Ovary (tissue), 3 donors: ENCODE results near the gene MCF2L.

ENCODE experiments used
- POLR2A ChIP-seq: fragments of 450-650 bp; IDR thresholded peaks from one replicate; pipeline ENCODE4 v1.6.1; 2017; ENCODE audit warnings: antibody characterized with exemption, mild to moderate bottlenecking, moderate library complexity
- TF ChIP-seq, protein P1 (sequence below), 3 donors: fragments of 450-650 bp in 2 of 3; fragments of 200-600 bp in 1 of 3; IDR thresholded peaks; one replicate each; pipeline versions ENCODE4 v1.5.1 to v1.8.0; 2016 to 2022; ENCODE audit warnings: antibody characterized with exemption in 3 of 3, mild to moderate bottlenecking in 1 of 3
- donor health status: DM: no; HTN: no; CAD: no.

- TF ChIP-seq, protein P1, sequence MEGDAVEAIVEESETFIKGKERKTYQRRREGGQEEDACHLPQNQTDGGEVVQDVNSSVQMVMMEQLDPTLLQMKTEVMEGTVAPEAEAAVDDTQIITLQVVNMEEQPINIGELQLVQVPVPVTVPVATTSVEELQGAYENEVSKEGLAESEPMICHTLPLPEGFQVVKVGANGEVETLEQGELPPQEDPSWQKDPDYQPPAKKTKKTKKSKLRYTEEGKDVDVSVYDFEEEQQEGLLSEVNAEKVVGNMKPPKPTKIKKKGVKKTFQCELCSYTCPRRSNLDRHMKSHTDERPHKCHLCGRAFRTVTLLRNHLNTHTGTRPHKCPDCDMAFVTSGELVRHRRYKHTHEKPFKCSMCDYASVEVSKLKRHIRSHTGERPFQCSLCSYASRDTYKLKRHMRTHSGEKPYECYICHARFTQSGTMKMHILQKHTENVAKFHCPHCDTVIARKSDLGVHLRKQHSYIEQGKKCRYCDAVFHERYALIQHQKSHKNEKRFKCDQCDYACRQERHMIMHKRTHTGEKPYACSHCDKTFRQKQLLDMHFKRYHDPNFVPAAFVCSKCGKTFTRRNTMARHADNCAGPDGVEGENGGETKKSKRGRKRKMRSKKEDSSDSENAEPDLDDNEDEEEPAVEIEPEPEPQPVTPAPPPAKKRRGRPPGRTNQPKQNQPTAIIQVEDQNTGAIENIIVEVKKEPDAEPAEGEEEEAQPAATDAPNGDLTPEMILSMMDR (IDR thresholded peaks at IDR 0.05): no peak
- TF ChIP-seq POLR2A: no peak
Observed at GRCh38 chr13:113116871-113117271, 147.9 kb downstream of the MCF2L start.
